ENCODE measurements around the gene FOXJ1.
"Not testable (repeated sequence)": the region's sequence is repeated elsewhere in the genome, so short reads cannot be mapped to it uniquely, and the experiment has no call there.

The FOXJ1 gene

GRCh38 chr17:76141212-76142038 lies at the start of gene FOXJ1:
Gene FOXJ1 (minus strand): TSS chr17:76141245. CDS start chr17:76140395, 850 bp downstream.
- peak; percentile 96 for DNase-seq

DNA sequence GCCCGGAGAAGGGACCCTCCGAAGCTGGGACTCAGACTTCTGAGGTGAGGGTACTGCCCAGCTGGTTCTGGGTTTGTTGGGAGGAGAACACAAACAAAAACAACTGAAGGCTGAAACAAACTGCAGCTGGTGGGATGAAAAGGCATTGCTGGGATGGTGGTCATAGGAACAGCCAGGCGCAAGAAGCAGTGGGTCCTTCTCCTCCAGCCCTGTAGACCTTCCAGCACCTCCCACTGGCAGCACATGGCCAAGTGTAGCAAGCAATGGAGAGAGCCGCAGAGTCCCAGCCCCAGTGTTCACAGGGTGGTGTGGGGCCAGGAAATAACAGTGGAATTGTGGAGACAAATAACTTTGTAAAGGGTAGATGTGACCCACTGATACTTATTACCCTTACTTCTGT lies 48.7 kb upstream of the FOXJ1 start:
- no peak for DNase-seq

DNA sequence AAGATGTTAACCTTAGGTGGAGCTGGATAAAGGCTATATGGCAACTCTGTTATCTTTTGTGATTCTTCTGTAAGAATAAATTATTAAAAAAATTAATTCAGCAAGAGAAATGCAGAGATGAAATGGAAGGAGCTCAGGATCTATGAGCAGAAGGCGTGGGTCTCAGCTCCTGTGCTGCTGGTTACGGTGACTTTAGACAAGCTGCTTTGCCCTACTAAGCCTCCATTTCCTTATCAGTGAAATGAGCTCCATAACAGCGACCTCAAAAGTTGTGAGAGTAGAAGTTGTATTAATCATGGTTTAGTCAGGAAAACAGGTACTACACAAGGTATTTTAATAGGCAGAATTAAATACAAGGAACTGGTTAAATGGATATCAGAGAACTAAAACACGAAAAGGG lies 48.2 kb upstream of the FOXJ1 start:
- no peak for DNase-seq

DNA sequence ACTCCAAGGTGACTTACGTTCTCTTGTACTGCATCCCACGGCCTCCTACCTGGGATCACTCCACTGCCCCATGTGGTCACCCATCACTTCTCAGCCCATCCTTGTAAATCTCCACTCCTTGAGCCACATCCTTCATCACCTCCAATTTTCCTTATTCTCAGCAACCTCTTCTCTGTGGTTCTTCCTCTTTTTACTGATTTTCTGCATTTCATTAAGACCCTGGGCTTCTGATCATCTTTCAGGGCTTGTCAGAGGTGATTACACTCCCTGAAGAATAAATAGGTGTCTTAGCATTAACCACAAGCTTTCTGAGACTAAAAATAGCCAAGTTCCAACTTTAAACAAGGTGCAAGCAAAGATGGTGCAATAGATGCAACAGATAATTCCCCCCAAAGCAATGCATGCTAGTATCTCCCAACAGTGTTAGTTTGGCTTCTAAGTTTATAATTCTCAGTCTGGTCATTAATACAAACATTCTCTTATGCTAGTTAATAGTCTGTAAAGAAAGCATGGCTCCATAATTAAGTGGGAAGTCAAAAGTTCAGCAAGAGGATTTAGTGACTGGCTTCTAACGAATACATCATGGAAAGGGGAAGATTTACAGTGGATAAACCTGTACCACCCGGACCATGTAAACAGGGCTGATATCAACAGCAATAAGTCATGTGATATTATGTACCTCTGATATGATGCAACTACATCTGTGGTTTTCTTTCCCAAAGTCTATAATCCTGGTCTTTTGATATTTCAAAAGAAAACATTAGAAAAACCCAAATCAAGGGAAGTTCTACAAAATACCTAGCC lies 47.4 kb upstream of the FOXJ1 start:
- DNase-seq = no peak

GRCh38 chr17:76186774-76187173 lies 45.7 kb upstream of the FOXJ1 start:
- DNase-seq = not testable (repeated sequence)

GRCh38 chr17:76184290-76184689 lies 43.2 kb upstream of the FOXJ1 start:
- no peak for DNase-seq

- DNase-seq = peak; percentile 94
Measured at GRCh38 chr17:76182016-76182764, 41.1 kb upstream of the FOXJ1 start.

- DNase-seq = peak; percentile 15
Measured at GRCh38 chr17:76179496-76180467, 38.7 kb upstream of the FOXJ1 start.

DNA sequence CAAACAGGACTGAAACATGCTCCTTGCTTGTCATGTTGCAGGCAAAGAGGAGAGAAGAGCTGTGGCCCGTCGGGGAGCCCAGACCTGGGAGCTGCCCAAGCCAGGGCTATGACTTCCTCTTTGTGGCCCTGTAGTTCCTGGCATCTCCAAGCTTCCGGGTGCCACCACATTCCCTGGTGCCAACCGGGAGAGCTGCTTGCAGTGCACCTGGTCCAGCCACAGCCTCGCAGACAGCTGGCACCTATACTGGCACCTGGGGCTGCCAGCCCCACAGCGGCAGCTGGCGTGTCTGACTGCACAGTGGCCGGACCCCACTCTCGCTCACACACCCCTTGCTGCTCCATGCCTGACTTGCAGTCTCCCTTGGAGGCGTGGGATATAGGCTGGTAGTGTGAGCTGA lies 37.1 kb upstream of the FOXJ1 start:
- no peak for DNase-seq

DNA sequence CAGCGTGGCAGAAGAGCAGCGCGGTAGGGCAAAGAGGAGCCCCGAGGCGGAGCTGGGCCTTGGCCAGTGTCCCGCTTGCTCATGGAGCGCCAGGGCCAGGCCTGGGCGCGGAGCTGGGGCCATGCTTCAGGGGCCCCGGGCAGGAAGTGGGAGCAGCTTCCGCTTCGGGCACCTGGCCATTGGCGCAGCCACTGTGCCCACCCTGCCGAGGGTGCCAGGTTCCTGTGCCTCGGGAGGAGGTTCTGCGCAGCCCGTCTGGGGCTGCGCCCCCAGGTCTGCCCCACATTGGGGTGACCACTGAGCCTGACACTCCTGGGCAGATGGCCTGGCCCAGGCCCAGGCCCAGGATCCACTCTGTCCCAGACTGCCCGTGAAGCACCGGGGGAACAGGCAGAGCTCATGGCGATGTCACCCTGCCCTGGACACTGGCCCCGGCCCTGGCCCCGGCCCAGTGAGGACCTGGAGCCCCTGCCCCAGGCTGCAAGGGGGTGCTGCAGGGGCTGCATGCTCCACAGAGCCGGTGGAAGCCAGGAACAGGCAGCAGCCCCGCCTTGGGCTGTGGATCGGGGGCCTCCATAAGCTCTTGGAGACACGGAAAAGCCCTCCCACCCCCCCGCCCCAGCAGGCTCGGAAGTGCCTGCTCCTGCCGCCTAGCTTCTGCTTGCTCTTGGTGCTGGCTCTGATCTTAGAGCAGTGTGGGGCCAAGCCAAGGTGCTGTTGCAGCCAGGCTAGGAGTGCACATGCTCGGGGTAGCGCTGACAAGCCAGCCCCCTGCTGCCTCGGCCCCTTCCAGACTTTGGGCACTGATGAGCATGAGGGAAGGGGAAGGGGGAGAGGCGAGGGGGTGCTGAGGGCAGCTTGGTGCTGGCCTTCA lies 35.9 kb upstream of the FOXJ1 start:
- DNase-seq = no peak

- DNase-seq = peak; percentile 18
Measured at GRCh38 chr17:76174037-76174436, 33.0 kb upstream of the FOXJ1 start.

DNA sequence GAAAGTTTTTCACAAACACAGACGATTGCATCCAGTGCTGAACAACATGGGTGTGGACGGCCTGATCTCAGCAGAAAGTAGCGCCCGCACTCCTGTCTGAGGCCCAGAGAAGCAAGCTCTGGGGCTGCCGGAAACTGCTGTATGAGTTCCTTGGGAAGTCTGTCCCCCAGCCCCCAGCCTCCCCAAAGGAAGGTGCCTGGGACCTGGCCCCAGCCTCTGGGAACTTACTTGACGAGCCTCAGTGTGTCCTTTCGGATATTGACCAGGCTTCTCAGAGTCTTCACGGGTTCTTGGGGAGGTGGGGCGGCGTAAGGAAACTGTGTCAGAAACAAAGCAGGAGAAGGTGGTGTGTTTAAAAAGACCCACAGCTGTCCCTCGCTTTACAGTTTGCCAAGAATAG lies 32.4 kb upstream of the FOXJ1 start:
- no peak for DNase-seq

DNA sequence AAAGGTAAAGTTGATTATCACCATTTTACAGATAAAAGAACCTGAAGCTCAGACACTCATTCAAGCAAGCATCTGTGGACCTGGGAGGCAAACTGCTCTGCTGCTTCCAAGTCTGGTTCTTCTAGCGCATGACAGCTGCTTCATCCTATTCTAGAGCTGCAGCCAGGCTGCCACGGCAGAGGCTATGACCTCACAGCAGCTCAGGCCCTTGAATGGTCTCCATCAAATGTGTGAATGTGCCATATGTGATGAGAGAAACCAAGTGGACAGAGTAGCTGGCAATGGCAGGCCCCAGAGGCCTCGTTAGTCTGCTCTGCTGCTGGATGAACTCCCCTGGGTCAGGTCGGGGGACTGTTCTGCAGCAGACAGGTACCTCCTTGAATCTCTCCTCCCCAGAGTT lies 30.7 kb upstream of the FOXJ1 start:
- no peak for DNase-seq

- no peak for DNase-seq
Measured at GRCh38 chr17:76170114-76170513, 29.1 kb upstream of the FOXJ1 start.

GRCh38 chr17:76166906-76167305 lies 25.9 kb upstream of the FOXJ1 start:
- DNase-seq = no peak

GRCh38 chr17:76166168-76166567 lies 25.1 kb upstream of the FOXJ1 start:
- DNase-seq = no peak

DNA sequence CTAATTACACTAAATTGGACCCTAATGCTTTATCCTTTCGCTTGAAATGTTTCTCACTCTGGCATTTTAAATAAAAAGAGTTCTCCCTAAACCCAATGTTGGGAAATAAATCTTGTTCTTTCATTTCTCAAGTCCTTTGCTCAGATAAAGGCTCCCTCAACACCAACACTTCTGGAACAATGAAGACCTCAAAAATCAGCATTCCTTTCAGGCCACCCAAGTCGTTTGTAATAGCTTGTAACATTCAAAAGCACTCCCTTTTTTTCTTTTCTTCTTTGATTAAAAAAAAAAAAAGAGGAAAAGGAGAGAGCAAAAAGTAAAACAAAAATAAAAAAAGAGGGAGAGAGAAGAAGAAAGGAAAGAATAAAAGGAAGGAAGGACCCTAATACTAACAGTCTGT lies 23.3 kb upstream of the FOXJ1 start:
- no peak for DNase-seq

DNA sequence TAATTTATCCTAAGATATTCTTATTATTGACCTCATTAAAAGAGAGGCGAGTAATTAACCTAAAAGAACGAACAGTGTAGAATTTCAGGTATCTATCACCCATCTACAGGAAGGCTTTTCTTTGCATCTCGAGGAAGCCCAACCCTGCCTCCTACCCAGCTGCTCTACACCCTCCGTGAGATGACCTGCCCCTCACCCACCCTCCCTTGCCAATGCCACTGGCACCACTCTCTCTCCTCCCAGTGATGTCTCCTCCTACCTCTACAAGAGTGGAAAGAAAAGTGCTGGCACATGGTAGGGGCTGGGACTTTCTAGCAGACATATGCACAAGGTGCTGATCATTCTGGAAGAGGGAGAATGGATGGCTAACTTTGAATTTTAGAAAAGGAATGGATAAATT lies 22.9 kb upstream of the FOXJ1 start:
- peak; percentile 18 for DNase-seq

GRCh38 chr17:76161619-76162266 lies 20.7 kb upstream of the FOXJ1 start:
- no peak for DNase-seq

DNA sequence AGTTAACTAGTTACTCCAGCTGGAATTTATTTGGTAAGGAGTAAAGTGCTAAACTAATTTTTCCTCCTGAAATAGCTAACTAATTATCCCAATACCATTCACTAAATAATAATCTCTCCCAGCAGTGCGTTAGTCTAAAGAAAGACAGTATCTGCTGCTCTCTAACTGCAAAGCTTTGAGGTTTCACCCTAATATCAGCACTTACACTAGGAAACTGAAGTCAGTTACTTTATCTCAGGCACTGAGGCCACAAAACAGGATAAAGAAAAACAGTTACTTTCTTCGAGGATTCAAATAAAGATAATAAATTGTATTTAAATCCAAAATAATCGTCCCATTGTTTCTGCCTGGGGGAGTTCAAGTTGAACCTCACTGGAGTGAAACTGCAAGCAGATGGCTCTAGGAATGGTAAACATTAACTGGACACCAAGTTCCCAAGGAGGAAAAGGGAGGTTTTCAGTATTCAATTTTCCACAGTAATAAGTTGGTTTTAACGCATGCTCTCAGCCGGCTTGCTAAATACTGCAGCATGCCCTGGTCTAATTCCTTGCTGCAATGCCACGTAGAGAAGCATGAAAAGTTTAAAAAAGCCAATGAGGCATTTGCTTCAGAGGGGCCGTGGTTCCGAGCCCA lies 20.0 kb upstream of the FOXJ1 start:
- DNase-seq = no peak
